Caki2 (cell line): ENCODE data around the gene PTPRN2. TPM values are rescaled to one million over a fixed set of nuclear protein-coding genes. Genes with fewer than 3 reads are reported as not detected.

Source experiments
- DNase-seq: peaks from one replicate; pipeline ENCODE4 v3.0.0-alpha.2; 2015; ENCODE audit warnings: low read depth
- in situ Hi-C: cut with HindIII; loops from 2 replicates; pipeline ENCODE4 v1.10.0; 2016; ENCODE audit warnings: low sequenced_read_pairs, low pct_unique_long_range_greater_than_20kb, mixed read lengths
- total RNA-seq: library from RNA; depleted of rRNA; stranded (reverse); fragments of >200 nt; shearing (Covaris generic); gene quantifications from 2 replicates; pipeline ENCODE4 v1.2.3, GENCODE V29; 2014; ENCODE audit warnings: low replicate concordance

PTPRN2 gene
- total RNA-seq, 1 experiment from 2014 or later = 0.88 TPM

DNA sequence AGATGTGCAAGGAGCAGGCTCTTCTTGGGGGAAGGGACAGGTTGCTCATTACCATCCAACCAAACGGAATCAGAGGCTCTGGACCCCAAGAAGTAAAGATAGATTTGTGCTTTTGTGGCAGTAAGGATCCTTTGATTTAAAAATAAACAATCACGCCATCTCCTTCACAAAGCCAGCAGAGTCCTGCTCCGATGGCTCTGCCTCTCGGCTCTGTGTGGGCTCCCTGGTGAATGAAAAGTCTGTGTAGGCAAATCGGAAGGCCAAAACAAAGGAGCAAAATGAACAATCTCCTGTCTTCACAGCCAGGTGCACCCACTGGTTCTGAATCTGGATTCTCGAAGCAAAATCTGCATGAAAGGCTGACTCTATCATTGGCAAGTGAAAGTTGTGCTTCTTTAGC is 3.8 kb downstream of the PTPRN2 start:
- in situ Hi-C loops = no loop called here
- DNase-seq = no peak

- in situ Hi-C loops = no loop called here
- no peak for DNase-seq
Measured at GRCh38 chr7:158583143-158583542, 4.5 kb downstream of the PTPRN2 start.

DNA sequence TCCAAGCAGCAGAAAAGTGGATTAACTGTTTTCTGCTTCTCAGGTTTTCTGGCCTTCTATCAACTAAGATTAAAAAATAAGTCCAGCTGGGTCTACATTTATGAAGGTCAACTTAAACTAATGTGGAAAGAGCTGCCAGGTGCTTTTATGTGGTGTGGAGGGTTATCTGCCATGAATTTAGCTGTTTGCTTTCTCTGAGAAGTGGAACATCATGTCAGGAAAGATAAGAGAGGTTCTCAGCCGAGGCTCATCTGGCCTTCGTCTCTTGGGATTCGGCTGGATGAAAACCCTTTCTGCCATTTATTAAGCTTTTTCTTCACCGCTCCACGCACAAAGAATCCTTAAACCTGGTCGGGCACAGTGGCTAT is 5.5 kb downstream of the PTPRN2 start:
- in situ Hi-C loops = no loop called here
- no peak for DNase-seq

- DNase-seq = no peak
- in situ Hi-C loops = no loop called here
Measured at GRCh38 chr7:158581440-158582088, 6.1 kb downstream of the PTPRN2 start.

DNA sequence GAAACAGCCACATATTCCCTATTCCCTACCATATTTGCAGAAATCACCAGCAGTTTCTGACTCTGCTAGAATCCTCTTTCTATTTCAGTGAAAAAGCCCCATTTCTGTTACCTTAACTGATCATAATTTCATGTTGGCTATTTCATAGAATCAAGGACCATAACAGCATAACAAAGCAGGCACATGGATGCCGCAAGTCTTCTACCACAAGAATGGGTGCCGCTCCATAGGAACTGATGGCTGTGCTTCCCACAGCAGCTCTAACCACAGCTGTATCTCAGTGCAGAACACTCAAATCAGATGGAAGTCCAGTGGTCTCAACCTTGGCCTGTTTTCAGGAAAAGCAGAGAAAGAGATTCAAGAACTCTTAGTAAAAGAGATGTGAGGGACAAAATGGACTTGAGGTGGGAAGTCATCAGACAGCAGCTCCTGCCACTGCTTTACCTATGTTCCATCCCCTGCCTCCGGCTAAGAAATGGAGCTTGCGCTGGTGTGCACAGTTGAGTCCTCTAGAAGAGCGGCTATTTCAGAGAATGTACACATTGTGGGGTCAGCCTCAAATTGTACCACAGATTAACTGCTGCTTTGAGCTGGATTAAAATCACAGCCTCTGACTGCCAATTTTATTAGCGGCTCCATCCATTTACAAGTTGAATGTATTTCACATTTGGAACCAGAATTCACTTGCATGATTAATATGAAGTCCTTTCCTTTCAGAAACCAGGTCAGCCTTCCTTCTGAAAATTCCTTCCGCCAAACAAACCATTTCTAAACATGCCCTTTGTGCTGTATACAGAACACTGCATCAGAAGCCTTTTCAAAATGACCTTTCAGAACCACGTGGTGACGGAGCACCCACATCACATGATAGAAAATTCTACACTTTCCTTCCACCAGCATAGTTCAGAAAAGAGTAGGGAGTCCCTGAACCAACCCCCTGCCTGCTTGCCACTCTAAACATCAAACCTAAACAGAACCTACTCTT is 7.7 kb downstream of the PTPRN2 start:
- in situ Hi-C loops = no loop called here
- DNase-seq = no peak

GRCh38 chr7:158576050-158576762 is 11.4 kb downstream of the PTPRN2 start:
- DNase-seq = no peak
- in situ Hi-C loops = no loop called here

DNA sequence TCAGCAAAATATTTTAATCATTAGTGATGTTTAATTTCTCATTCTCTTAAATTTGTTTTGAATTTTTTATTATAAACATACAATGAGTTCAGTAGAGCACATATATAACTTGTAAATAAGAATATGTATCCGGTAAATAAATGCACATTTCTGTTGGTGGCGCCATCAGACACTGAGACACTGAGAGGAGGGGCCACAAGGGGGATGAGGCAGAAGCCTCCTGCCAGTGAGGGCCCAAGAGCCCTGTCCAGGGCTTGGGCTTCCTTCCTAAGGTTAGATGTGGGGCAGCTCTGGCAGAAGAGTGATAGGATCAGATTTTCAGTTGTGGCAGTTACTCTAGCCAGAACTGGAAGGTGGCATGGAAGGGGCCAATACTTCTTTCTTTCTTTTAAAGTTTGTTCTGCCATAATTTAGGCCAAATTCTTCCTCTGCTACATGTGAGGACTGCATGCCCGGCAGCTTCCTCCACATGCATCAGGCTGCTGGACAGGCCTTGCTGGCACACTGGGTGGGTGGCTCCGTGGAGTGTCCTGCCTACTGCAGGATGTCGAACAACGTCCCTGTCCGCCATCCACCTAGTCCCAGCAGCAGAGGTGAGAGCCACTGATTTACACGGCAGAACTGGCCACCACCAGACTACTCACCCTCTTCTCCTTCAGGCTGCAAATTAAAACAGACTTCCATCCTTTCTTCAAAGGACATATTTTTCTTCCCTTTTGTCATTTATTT is 13.2 kb downstream of the PTPRN2 start:
- no peak for DNase-seq
- in situ Hi-C loops = no loop called here

GRCh38 chr7:158573310-158573709 is 14.3 kb downstream of the PTPRN2 start:
- in situ Hi-C loops = no loop called here
- DNase-seq = no peak

- no peak for DNase-seq
- in situ Hi-C loops = no loop called here
Measured at GRCh38 chr7:158572000-158572828, 15.4 kb downstream of the PTPRN2 start.

- in situ Hi-C loops = no loop called here
- DNase-seq = no peak
Measured at GRCh38 chr7:158570449-158571170, 17.0 kb downstream of the PTPRN2 start.

- DNase-seq = no peak
- in situ Hi-C loops = no loop called here
Measured at GRCh38 chr7:158569858-158570323, 17.7 kb downstream of the PTPRN2 start.

DNA sequence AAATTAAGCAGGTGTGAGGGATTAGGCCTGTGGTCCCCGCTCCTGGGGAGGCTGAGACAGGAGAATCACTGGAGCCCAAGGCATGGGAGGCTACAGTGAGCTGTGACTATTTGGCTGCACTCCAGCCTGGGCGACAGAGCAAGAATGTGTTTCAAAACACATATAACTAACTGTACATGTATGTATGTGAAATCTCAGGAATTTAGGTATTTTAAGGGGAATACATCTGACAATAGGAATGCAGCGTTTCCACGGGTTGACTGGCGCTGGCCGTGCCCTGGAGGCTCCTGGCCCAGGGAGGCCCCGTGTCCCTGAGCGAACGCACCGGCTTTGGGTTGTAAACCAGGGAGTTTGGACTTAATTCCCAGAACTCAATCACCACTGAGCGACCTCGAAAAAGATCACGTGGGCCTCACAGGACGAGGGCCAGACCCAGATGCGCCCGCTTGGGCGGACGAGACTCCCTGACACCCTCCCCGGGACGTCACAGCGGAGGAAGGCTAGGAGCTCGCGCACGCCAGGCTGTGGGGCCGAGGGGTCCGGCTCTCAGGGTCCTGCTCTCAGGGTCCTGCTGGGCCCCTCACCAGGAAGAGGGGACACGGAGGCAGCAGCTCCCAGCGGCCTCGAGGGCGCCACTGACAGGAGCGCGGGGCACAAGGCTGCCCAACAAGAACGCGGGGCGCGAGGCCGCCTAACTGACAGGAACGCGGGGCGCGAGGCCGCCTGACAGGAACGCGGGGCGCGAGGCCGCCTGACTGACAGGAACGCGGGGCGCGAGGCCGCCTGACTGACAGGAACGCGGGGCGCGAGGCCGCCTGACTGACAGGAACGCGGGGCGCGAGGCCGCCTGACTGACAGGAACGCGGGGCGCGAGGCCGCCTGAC is 18.4 kb downstream of the PTPRN2 start:
- in situ Hi-C loops = no loop called here
- DNase-seq = no peak

DNA sequence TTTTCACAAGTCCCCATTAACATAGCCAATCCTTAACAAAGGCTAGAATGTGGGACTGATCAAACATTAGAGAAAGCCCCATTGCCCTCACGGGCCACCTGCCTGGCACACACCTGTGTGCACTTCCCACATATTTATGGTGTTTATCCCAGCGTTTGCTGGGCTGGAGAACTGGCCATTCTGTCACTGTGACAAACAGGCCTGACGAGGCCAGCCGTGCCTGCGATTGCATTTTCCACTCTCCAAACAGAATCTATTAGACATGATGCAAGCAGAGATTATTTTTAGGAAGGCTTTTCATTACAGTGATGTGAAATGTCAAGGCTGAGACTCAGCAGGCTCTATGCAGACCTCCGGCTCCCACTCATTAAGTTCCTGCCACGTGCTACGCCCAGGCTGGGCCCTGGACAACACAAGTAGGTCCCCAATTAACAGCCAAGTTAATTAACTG is 20.4 kb downstream of the PTPRN2 start:
- DNase-seq = no peak

GRCh38 chr7:158564663-158565035 is 23.0 kb downstream of the PTPRN2 start:
- in situ Hi-C loops = no loop called here
- no peak for DNase-seq

More for the DNA sequence above, 20.4 kb downstream of the PTPRN2 start:
- in situ Hi-C loops = no loop called here

GRCh38 chr7:158563911-158564662 is 23.5 kb downstream of the PTPRN2 start:
- DNase-seq = no peak
- in situ Hi-C loops = no loop called here
